NCI-H1092 (cell line): ENCODE results near the gene PRKCE.
"Not testable (repeated sequence)": the region's sequence is repeated elsewhere in the genome, so short reads cannot be mapped to it uniquely, and the experiment has no call there.

Experiments
- DNase-seq: peaks from one replicate; lab custom pipeline; 2025; lab: John Stamatoyannopoulos, UW

Gene PRKCE

GRCh38 chr2:45839508-45840251 lies 188.2 kb downstream of the PRKCE start:
- DNase-seq, result no peak

GRCh38 chr2:45840481-45840880 lies 189.0 kb downstream of the PRKCE start:
- no peak for DNase-seq

GRCh38 chr2:45841752-45842407 lies 190.4 kb downstream of the PRKCE start:
- no peak for DNase-seq

GRCh38 chr2:45843136-45843535 lies 191.7 kb downstream of the PRKCE start:
- DNase-seq, result no peak

GRCh38 chr2:45844796-45845457 lies 193.5 kb downstream of the PRKCE start:
- DNase-seq, result no peak

- no peak for DNase-seq
Measured at GRCh38 chr2:45845566-45845965, 194.1 kb downstream of the PRKCE start.

GRCh38 chr2:45849491-45850283 lies 198.2 kb downstream of the PRKCE start:
- no peak for DNase-seq

- DNase-seq, result no peak
Measured at GRCh38 chr2:45850558-45850957, 199.1 kb downstream of the PRKCE start.

- DNase-seq, result no peak
Measured at GRCh38 chr2:45851111-45851510, 199.6 kb downstream of the PRKCE start.

- DNase-seq, result no peak
Measured at GRCh38 chr2:45851576-45852304, 200.3 kb downstream of the PRKCE start.

GRCh38 chr2:45852450-45853150 lies 201.1 kb downstream of the PRKCE start:
- no peak for DNase-seq

GRCh38 chr2:45855374-45855773 lies 203.9 kb downstream of the PRKCE start:
- DNase-seq, result no peak

GRCh38 chr2:45856391-45857274 lies 205.2 kb downstream of the PRKCE start:
- DNase-seq, result no peak

GRCh38 chr2:45857275-45857609 lies 205.8 kb downstream of the PRKCE start:
- DNase-seq, result no peak

GRCh38 chr2:45857867-45858520 lies 206.5 kb downstream of the PRKCE start:
- no peak for DNase-seq

- DNase-seq, result not testable (repeated sequence)
Measured at GRCh38 chr2:45858872-45859271, 207.4 kb downstream of the PRKCE start.

GRCh38 chr2:45859682-45860081 lies 208.2 kb downstream of the PRKCE start:
- DNase-seq, result no peak

GRCh38 chr2:45860136-45861121 lies 209.0 kb downstream of the PRKCE start:
- DNase-seq, result no peak
